Parathyroid adenoma (tissue), 2 donors: Measurements from ENCODE around the gene GALNT18.

Source experiments
- H2AFZ ChIP-seq: fragments of 300-600 bp; sonication (generic); one replicate; pipeline ENCODE4 v1.7.0; 2017; ENCODE audit warnings: antibody characterized with exemption, mild to moderate bottlenecking
- H3K27ac ChIP-seq: fragments of 300-600 bp; sonication (generic); one replicate; pipeline ENCODE4 v1.7.0; 2017
- H3K27me3 ChIP-seq: fragments of 300-600 bp; sonication (generic); one replicate; pipeline ENCODE4 v1.7.0; 2017; ENCODE audit warnings: low read length; ENCODE audit not compliant: control insufficient read depth, insufficient read depth
- H3K36me3 ChIP-seq: fragments of 300-600 bp; sonication (generic); one replicate; pipeline ENCODE4 v1.7.0; 2017; ENCODE audit warnings: low read length; ENCODE audit not compliant: control insufficient read depth, insufficient read depth
- H3K4me1 ChIP-seq: fragments of 300-600 bp; sonication (generic); one replicate; pipeline ENCODE4 v1.7.0; 2017; ENCODE audit warnings: control low read depth
- H3K4me2 ChIP-seq: fragments of 300-600 bp; sonication (generic); one replicate; pipeline ENCODE4 v1.7.0; 2017; ENCODE audit warnings: low read length
- H3K4me3 ChIP-seq: fragments of 300-600 bp; sonication (generic); one replicate; pipeline ENCODE4 v1.7.0; 2017; ENCODE audit warnings: low read depth, low read length
- H3K79me2 ChIP-seq: fragments of 300-600 bp; sonication (generic); one replicate; pipeline ENCODE4 v1.7.0; 2017; ENCODE audit warnings: control low read depth
- H3K9ac ChIP-seq: fragments of 300-600 bp; sonication (generic); one replicate; pipeline ENCODE4 v1.7.0; 2017; ENCODE audit warnings: mild to moderate bottlenecking
- H3K9me3 ChIP-seq: fragments of 300-600 bp; sonication (generic); one replicate; pipeline ENCODE4 v1.7.0; 2017; ENCODE audit warnings: low read length; ENCODE audit not compliant: control insufficient read depth
- TF ChIP-seq, protein P1 (sequence below): fragments of 300-600 bp; sonication (generic); IDR thresholded peaks from one replicate; pipeline ENCODE4 v1.7.0; 2017; ENCODE audit warnings: antibody characterized with exemption, mild to moderate bottlenecking
- donor health status: primary hyperparathyroidism.

Gene GALNT18

DNA sequence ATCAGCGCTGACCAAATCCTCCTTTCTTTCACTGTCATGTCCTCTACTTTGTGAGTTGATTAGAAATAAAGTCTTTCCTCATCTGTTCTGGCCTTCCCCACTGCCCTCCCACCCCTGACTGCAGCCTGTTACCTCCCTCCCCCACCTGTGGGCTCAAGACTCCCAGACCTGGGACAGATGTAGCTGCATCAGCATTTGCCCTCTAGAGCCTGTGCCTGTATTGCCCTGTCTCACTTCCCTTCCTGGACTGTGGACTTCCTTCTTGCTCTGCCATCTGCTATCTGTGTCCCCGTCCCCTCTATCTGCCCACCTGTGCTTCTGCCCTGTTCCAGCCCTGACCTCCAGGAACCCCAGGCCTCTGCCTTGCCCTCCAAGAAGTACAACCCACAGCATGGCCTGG lies 122.5 kb downstream of the GALNT18 start:
- H3K4me3 ChIP-seq: no peak overlapping the region
- H3K27me3 ChIP-seq: no peaks in the 10 kb centered on the region

DNA sequence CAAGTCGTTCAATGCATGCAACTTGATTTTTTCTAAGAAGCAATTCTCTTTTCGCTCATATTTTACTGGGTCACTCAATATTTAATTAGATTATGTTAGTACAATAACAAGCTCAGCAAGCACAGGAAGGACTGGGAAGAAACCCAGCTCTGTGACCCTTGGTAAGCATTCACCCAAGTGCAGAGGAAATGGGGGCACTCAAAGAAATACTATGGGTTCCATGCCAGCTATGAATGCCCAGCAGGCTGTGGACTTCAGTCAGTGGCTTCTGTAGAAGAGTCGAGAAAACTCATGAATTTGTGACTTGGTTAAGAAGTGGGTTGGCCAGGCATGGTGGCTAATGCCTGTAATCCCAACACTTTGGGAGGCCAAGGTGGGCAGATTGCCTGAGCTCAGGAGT lies 123.6 kb downstream of the GALNT18 start:
- Histone ChIP-seq H3K27ac (no peak overlapping the region), H3K27me3 (no peaks in the 10 kb centered on the region), H3K9ac (no peak overlapping the region), H2AFZ (no peak overlapping the region), H3K4me1 (peaks cover 25% of the 10 kb centered on the region), H3K4me2 (no peak overlapping the region), H3K4me3 (no peak overlapping the region), H3K79me2 (peaks cover 5% of the 10 kb centered on the region), H3K36me3 (no peaks in the 10 kb centered on the region), H3K9me3 (no peaks in the 10 kb centered on the region)
- TF ChIP-seq, protein P1, sequence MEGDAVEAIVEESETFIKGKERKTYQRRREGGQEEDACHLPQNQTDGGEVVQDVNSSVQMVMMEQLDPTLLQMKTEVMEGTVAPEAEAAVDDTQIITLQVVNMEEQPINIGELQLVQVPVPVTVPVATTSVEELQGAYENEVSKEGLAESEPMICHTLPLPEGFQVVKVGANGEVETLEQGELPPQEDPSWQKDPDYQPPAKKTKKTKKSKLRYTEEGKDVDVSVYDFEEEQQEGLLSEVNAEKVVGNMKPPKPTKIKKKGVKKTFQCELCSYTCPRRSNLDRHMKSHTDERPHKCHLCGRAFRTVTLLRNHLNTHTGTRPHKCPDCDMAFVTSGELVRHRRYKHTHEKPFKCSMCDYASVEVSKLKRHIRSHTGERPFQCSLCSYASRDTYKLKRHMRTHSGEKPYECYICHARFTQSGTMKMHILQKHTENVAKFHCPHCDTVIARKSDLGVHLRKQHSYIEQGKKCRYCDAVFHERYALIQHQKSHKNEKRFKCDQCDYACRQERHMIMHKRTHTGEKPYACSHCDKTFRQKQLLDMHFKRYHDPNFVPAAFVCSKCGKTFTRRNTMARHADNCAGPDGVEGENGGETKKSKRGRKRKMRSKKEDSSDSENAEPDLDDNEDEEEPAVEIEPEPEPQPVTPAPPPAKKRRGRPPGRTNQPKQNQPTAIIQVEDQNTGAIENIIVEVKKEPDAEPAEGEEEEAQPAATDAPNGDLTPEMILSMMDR: no peak

More for the DNA sequence above, 122.5 kb downstream of the GALNT18 start:
- Histone ChIP-seq H2AFZ (no peak overlapping the region), H3K4me2 (no peak overlapping the region), H3K4me1 (peaks cover 25% of the 10 kb centered on the region), H3K9me3 (no peaks in the 10 kb centered on the region), H3K9ac (no peak overlapping the region), H3K27ac (no peak overlapping the region), H3K79me2 (peaks cover 3% of the 10 kb centered on the region), H3K36me3 (no peaks in the 10 kb centered on the region)
- TF ChIP-seq, protein P1: no peak

DNA sequence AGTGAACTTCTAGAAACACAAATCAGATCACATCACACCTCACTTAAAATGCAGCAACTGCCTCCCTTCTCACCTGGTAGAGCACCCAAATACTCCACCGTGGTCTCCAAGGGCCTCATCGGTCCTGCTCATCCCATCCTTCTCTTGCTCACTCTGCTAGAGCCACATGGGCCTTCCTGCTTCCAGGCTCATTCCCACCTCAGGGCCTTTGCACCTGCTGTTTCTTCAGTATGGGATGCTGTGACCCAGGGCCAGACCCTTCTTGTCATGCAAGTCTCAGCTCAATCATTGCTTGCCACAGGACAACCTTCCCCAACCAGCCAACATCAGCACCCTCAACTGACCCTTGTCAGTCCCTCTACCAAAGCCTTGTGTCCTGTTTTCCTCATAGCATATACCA lies 124.9 kb downstream of the GALNT18 start:
- no peaks in the 10 kb centered on the region for H3K36me3 ChIP-seq
- TF ChIP-seq, protein P1: no peak
- no peak overlapping the region for H3K4me3 ChIP-seq
- H3K27me3 ChIP-seq: no peaks in the 10 kb centered on the region
- peaks cover 5% of the 10 kb centered on the region for H3K79me2 ChIP-seq
- H3K27ac ChIP-seq: no peak overlapping the region
- peaks cover 14% of the 10 kb centered on the region for H3K4me1 ChIP-seq
- H3K9ac ChIP-seq: no peak overlapping the region
- H2AFZ ChIP-seq: no peak overlapping the region
- H3K9me3 ChIP-seq: no peaks in the 10 kb centered on the region
- H3K4me2 ChIP-seq: no peak overlapping the region

DNA sequence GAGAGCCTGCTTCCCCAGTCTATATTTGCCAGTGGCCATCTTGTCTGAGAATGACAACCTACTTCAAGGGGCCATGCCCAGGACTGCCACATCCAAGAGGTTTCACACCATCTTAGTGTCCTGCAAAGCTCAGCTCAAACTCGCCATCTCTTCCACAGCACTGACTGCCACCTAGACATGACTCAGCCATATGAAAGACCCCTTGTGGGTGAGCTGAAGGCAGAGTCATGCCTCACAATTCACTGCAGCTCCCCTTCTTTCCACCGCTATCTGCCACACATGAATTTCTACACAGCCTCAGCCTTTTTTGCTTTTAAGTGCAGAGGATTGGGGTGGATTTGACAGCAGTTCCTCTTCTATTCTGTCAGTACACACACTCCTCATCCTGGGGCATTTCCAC lies 127.5 kb downstream of the GALNT18 start:
- no peak overlapping the region for H3K9ac ChIP-seq
- H3K4me1 ChIP-seq: peaks cover 6% of the 10 kb centered on the region
- no peak overlapping the region for H2AFZ ChIP-seq
- no peaks in the 10 kb centered on the region for H3K9me3 ChIP-seq
- no peak overlapping the region for H3K4me2 ChIP-seq
- TF ChIP-seq, protein P1: no peak
- H3K79me2 ChIP-seq: peaks cover 8% of the 10 kb centered on the region
- no peak overlapping the region for H3K4me3 ChIP-seq
- no peak overlapping the region for H3K27ac ChIP-seq
- H3K27me3 ChIP-seq: no peaks in the 10 kb centered on the region
- no peaks in the 10 kb centered on the region for H3K36me3 ChIP-seq

DNA sequence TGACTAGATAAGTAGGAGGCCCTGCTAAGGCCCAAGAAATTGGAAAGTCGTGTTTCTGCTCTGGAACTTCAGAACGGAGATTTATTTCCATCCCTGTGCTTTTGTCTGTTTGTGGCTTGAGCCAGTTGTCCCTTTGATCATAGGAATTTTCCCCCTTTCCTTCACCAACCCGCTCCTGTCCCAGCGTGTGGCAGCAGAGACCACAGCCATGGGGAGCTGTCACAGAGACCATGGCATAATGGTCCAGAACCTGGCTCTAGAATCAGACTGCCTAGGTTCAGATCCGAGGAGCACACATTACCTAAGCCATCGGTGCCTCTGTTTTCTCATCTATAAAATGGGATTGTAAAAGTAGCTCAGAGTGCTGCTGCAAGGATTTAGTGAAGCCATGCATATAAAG lies 128.1 kb downstream of the GALNT18 start:
- Histone ChIP-seq H3K4me3 (no peak overlapping the region), H3K79me2 (peaks cover 8% of the 10 kb centered on the region), H3K27me3 (no peaks in the 10 kb centered on the region), H3K9ac (no peak overlapping the region), H3K36me3 (no peaks in the 10 kb centered on the region), H3K27ac (no peak overlapping the region), H3K4me2 (no peak overlapping the region), H3K9me3 (no peaks in the 10 kb centered on the region), H3K4me1 (peaks cover 6% of the 10 kb centered on the region), H2AFZ (no peak overlapping the region)
- TF ChIP-seq, protein P1: no peak
